ENCODE measurements around the gene TALDO1.
A peak's percentile ranks its signal among the peaks of the same experiment; 100 is the strongest.

GRCh38 chr11:765025-765801 is 17.9 kb downstream of the TALDO1 start:
- TF ChIP-seq POLR2A (IDR thresholded peaks at IDR 0.05; ENCODE audit: low read depth, low read length): no peak
- peak; percentile 46 to 68 for TF ChIP-seq CTCF (IDR thresholded peaks at IDR 0.05; ENCODE audit: extremely low read depth in 1 of 2, insufficient read depth in 1 of 2, low read depth in 1 of 2, low read length in 2 of 2)
- TF ChIP-seq JUN (IDR thresholded peaks at IDR 0.05; ENCODE audit: borderline replicate concordance, insufficient read depth, insufficient read length, low read depth): no peak

All from endothelial cell of umbilical vein (primary cell).